HEK293 (cell line): Measurements from ENCODE around the gene SLCO4A1.

ENCODE experiments used
- CTCF ChIP-seq: fragments of 450-650 bp; formaldehyde crosslinking; IDR thresholded peaks from 2 replicates; pipeline ENCODE4 v1.5.1; 2016; ENCODE audit warnings: missing biosample characterization, missing genetic modification characterization
- GLIS2 ChIP-seq: fragments of 450-650 bp; formaldehyde crosslinking; IDR thresholded peaks from 2 replicates; pipeline ENCODE4 v1.5.1; 2016; ENCODE audit warnings: missing biosample characterization, missing genetic modification characterization
- KLF8 ChIP-seq: fragments of 450-650 bp; formaldehyde crosslinking; IDR thresholded peaks from 2 replicates; pipeline ENCODE4 v1.5.1; 2016; ENCODE audit warnings: missing biosample characterization, missing genetic modification characterization
- MEIS1 ChIP-seq: sonication (generic); formaldehyde crosslinking; IDR thresholded peaks from 2 replicates; pipeline ENCODE4 v1.8.1; 2022; ENCODE audit warnings: missing genetic modification reagents, mild to moderate bottlenecking, borderline replicate concordance
- SP2 ChIP-seq: fragments of 450-650 bp; formaldehyde crosslinking; IDR thresholded peaks from 2 replicates; pipeline ENCODE4 v1.5.1; 2016; ENCODE audit warnings: missing biosample characterization, missing genetic modification characterization
- ZBTB7A ChIP-seq: fragments of 450-650 bp; formaldehyde crosslinking; IDR thresholded peaks from 2 replicates; pipeline ENCODE4 v1.5.1; 2016; ENCODE audit warnings: low read depth, missing biosample characterization, missing genetic modification characterization
- ZBTB8A ChIP-seq: fragments of 450-650 bp; formaldehyde crosslinking; IDR thresholded peaks from 2 replicates; pipeline ENCODE4 v1.5.1; 2016; ENCODE audit warnings: missing biosample characterization, missing genetic modification characterization
- ZNF10 ChIP-seq: fragments of 450-650 bp; formaldehyde crosslinking; IDR thresholded peaks from 2 replicates; pipeline ENCODE4 v1.5.1; 2017; ENCODE audit warnings: missing biosample characterization, missing genetic modification characterization
- ZNF391 ChIP-seq: fragments of 450-650 bp; formaldehyde crosslinking; IDR thresholded peaks from 2 replicates; pipeline ENCODE4 v1.5.1; 2016; ENCODE audit warnings: low read depth, missing biosample characterization, missing genetic modification characterization, borderline replicate concordance
- ZNF423 ChIP-seq: fragments of 450-650 bp; formaldehyde crosslinking; IDR thresholded peaks from 2 replicates; pipeline ENCODE4 v1.5.1; 2016; ENCODE audit warnings: missing biosample characterization, missing genetic modification characterization
- ZNF513 ChIP-seq: fragments of 450-650 bp; IDR thresholded peaks from 2 replicates; pipeline ENCODE4 v1.5.1; 2018; ENCODE audit warnings: missing biosample characterization, missing genetic modification characterization
- ZNF785 ChIP-seq: fragments of 450-650 bp; formaldehyde crosslinking; IDR thresholded peaks from 2 replicates; pipeline ENCODE4 v1.5.1; 2016; ENCODE audit warnings: missing biosample characterization, missing genetic modification characterization
- ZSCAN23 ChIP-seq: fragments of 450-650 bp; formaldehyde crosslinking; IDR thresholded peaks from 2 replicates; pipeline ENCODE4 v1.5.1; 2016; ENCODE audit warnings: missing biosample characterization, missing genetic modification characterization
- ZSCAN30 ChIP-seq: fragments of 450-650 bp; IDR thresholded peaks from 2 replicates; pipeline ENCODE4 v1.5.1; 2018; ENCODE audit warnings: missing biosample characterization, mild to moderate bottlenecking, missing genetic modification characterization, moderate library complexity

GRCh38 chr20:62647521-62648317 is 5.4 kb downstream of the SLCO4A1 start:
- TF ChIP-seq ZNF423 (tag by site-specific recombination) (no peak), ZNF10 (no peak), CTCF (tag by site-specific recombination) (no peak), ZSCAN23 (tag by site-specific recombination) (no peak), ZNF513 (no peak), GLIS2 (tag by site-specific recombination) (no peak), MEIS1 (CRISPR knock-in tag) (no peak), ZNF785 (no peak), SP2 (tag by site-specific recombination) (no peak), ZNF391 (tag by site-specific recombination) (no peak), ZBTB8A (tag by site-specific recombination) (no peak), ZBTB7A (tag by site-specific recombination) (no peak), ZSCAN30 (tag by site-specific recombination) (no peak), KLF8 (no peak)
